GM12892 (cell line): Measurements from ENCODE around the gene CCDC137.

Source experiments
- POLR2A ChIP-seq: IDR thresholded peaks from 2 replicates; pipeline ENCODE4 v1.6.1; 2011; ENCODE audit warnings: low read depth, low read length, control low read depth
- TAF1 ChIP-seq: IDR thresholded peaks from 2 replicates; pipeline ENCODE4 v1.6.1; 2011; ENCODE audit warnings: low read depth, mild to moderate bottlenecking, control low read depth, low read length, borderline replicate concordance

- TF ChIP-seq POLR2A (no peak), TAF1 (no peak)
Measured at GRCh38 chr17:81648013-81648706, 18.4 kb upstream of the CCDC137 start.
